GM19099 (cell line): ENCODE measurements around the gene ESR1.

Source experiments
- POLR2A ChIP-seq: IDR thresholded peaks from 3 replicates; pipeline ENCODE4 v1.6.1; 2011; ENCODE audit warnings: low read depth; ENCODE audit not compliant: insufficient read length; ENCODE audit errors: extremely low read depth

Gene ESR1

DNA sequence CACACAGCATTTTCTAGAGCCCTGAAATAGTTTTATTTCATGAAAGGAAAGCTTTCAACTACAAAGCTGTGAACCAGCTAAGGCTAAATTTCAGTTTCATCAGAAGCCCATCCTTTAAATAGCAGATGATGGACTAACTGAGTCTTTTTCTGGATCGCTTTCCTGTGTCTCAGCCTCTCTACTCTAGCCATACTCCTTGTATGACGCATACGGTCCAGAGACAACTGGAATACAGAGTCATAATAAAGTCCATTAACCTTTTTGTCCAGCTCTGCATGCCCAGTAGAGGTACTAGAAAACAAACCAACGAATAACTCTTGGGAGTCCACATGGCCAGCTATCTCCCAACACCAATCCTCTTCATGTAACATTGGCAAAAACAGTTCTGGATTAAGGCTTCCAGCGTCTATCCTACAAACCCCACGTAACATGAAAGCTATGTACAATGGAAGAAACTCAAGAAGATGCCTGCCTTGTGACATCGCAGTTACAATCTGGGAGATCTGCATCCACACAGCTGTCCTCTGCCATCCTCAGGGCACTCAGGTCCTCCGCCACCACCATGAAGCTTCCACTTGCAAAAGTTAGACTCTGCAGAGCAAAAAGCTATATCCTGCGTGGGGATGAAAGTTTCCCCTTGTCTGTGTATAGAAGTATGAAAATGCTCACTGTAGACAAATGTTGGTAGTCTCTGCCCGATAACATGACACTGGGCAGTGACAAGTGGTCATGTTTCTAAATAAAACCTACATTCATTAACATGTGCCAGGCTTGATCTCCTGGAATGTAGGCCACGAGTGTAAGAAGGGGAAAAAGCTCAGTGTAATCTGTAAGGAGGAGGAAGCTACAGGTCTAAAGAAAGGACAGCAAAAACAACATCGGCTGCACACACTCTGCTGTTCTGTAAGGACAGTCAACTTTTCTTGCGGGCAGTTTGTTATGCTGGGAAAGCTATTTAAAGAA is 360.4 kb downstream of the ESR1 start:
- no peak for TF ChIP-seq POLR2A

- no peak for TF ChIP-seq POLR2A
These were observed 362.8 kb downstream of the ESR1 start for GRCh38 chr6:152170313-152170701.

DNA sequence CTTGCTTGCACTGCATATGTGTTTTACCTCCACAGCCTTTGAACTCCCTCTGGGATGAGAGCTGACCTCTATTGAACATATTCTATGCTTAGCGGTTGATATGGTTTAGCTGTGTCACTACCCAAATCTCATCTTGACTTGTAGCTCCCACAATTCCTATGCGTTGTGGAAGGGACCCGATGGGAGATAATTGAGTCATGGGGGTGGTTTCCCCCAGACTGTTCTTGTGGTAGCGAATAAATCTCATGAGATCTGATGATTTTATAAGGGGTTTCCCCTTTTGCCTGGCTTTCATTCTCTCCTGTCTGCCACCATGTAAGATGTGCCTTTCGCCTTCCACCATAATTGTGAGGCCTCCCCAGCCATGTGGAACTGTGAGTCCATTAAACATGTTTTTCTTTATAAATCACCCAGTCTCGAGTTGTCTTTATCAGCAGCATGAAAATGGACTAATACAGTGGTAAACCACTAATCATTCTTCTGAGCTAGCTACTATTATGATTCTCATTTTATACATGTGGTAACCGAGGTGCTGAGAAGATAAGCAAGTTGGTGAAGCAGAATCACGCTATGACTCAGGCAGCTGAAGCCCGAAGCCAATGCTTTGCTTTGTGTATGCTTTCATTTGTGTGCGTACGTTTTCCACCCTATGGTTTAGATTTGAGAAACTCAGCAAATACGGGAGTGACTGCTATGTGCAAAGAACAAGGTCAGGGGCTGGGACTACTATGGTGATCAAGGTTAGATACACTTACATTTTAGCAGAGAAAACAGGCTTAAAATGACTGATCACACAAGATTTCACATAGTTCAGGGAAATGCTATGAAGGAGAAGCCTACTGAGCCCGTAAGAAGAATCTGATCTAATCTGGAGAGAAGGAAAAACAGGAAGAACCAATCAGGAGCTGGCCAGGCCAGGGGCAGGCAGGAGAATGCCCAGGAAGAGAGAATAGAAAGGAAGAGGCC is 363.5 kb downstream of the ESR1 start:
- TF ChIP-seq POLR2A = no peak

GRCh38 chr6:152173321-152173720 is 365.8 kb downstream of the ESR1 start:
- TF ChIP-seq POLR2A = no peak

DNA sequence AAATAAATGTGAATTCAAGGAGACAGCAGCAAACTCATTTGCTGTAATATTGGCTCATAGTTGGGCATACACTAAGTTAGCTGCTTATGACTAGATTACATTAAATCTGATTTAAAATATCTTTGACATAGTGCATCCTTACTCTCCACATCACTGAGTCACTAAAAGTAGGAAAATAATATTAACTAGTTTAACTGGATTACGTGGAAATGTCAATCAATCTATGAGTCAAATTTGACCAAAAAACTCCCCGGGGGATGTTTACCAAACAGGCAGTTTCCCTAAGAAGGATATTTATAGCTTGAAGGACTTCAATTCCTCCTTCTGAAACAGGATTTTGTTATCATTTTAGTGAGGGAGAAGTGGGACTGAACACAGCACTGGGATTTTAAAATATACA is 366.5 kb downstream of the ESR1 start:
- no peak for TF ChIP-seq POLR2A

DNA sequence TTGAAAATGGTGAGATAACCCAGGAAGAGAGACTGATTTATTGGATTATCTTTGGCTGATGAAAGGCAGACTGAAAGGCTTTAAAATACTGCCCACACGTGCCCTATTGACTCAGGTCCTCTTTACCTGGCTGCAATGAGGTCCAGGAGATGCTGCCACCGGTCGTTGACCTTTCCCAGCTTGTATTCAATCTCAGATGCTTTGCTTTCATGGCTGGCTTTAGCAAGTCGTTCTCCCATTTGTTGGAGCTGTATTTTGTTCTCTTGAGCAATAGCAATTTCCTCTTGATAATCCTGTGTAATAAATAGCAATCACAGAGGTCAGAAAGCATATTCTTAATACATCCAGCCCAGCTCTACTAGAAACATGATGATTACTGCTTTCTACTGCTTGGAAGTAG is 368.8 kb downstream of the ESR1 start:
- no peak for TF ChIP-seq POLR2A
